Measurements from ENCODE around the gene UMPS. TPM values are rescaled to one million over a fixed set of nuclear protein-coding genes. Genes with fewer than 3 reads are reported as not detected.

UMPS gene
- total and polyA plus RNA-seq, 2 experiments from 2014 or later: 44.1 to 48.8 TPM

- H3K79me2 ChIP-seq (replicated peaks; ENCODE audit: insufficient read depth): peaks cover 29% of the 10 kb centered on the region
- peak overlapping the region; percentile 69; the same call in 1 of the 2 replicates for H3K27ac ChIP-seq (ENCODE audit: low read depth)
- H3K9me2 ChIP-seq (ENCODE audit: insufficient read depth): no peaks in the 10 kb centered on the region
- DNase-seq (ENCODE audit: low spot score) (no peak), ATAC-seq (no peak)
- Mint-ChIP-seq H3K4me1 (no peaks in the 10 kb centered on the region; the same call in 2 of the 3 replicates), H3K36me3 (ENCODE audit: low read depth) (peaks cover 64% of the 10 kb centered on the region), H3K27me3 (ENCODE audit: insufficient read depth, low read depth, poor library complexity) (peaks cover 10% of the 10 kb centered on the region), H3K9me3 (no peaks in the 10 kb centered on the region), H3K27ac (no peak overlapping the region; the same call in 1 of the 2 replicates), H3K4me3 (no peak overlapping the region)
- H3K4me1 ChIP-seq (ENCODE audit: insufficient read depth): no peaks in the 10 kb centered on the region
- H3F3A ChIP-seq (replicated peaks; ENCODE audit: low read depth): 0 out of 2 replicates have a peak, but pooled peaks cover 5% of the 10 kb centered on the region
- peaks cover 20% of the 10 kb centered on the region; the same call in 1 of the 2 replicates for H4K20me1 ChIP-seq (replicated peaks; ENCODE audit: insufficient read depth)
- TF ChIP-seq EZH2phosphoT487 (IDR thresholded peaks at IDR 0.05; ENCODE audit: unreplicated experiment): no peak
- no peak for TF ChIP-seq JUNB (IDR thresholded peaks at IDR 0.05; ENCODE audit: unreplicated experiment)
- TF ChIP-seq NANOG (IDR thresholded peaks at IDR 0.05; ENCODE audit: borderline replicate concordance): no peak
- no peak for TF ChIP-seq CTCF (conservative IDR thresholded peaks at IDR 0.05; ENCODE audit: low read depth in 2 of 2)
- peaks cover 25% of the 10 kb centered on the region for H3K36me3 ChIP-seq (ENCODE audit: insufficient read depth)
- no peak overlapping the region for H3K4me3 ChIP-seq
- H3K27me3 ChIP-seq (ENCODE audit: insufficient read depth): no peaks in the 10 kb centered on the region
- H2AFZ ChIP-seq: no peak overlapping the region
- no peak overlapping the region for H3K4me2 ChIP-seq
Measured at GRCh38 chr3:124792341-124793040, 62.2 kb downstream of the UMPS start.

- H3K9me3 Mint-ChIP-seq: no peaks in the 10 kb centered on the region
- Histone ChIP-seq H3K9me2 (ENCODE audit: insufficient read depth) (no peaks in the 10 kb centered on the region), H3K4me1 (ENCODE audit: insufficient read depth) (no peaks in the 10 kb centered on the region), H3K36me3 (ENCODE audit: insufficient read depth) (peaks cover 25% of the 10 kb centered on the region), H3K27ac (ENCODE audit: low read depth) (peak overlapping the region; percentile 59; the same call in 1 of the 2 replicates), H3K4me3 (no peak overlapping the region), H3K79me2 (replicated peaks; ENCODE audit: insufficient read depth) (peaks cover 29% of the 10 kb centered on the region), H3K27me3 (ENCODE audit: insufficient read depth) (no peaks in the 10 kb centered on the region), H3F3A (replicated peaks; ENCODE audit: low read depth) (0 out of 2 replicates have a peak, but pooled peaks cover 5% of the 10 kb centered on the region), H2AFZ (no peak overlapping the region), H3K4me2 (no peak overlapping the region), H4K20me1 (replicated peaks; ENCODE audit: insufficient read depth) (peaks cover 20% of the 10 kb centered on the region; the same call in 1 of the 2 replicates)
- H3K36me3 Mint-ChIP-seq (ENCODE audit: low read depth): peaks cover 64% of the 10 kb centered on the region
- peak overlapping the region; percentile 7; the same call in 1 of the 2 replicates for H3K27ac Mint-ChIP-seq
- peaks cover 10% of the 10 kb centered on the region for H3K27me3 Mint-ChIP-seq (ENCODE audit: insufficient read depth, low read depth, poor library complexity)
- ATAC-seq (no peak), DNase-seq (ENCODE audit: low spot score) (no peak)
- no peak overlapping the region for H3K4me3 Mint-ChIP-seq
- H3K4me1 Mint-ChIP-seq: no peaks in the 10 kb centered on the region; the same call in 2 of the 3 replicates
- TF ChIP-seq POLR2AphosphoS5 (IDR thresholded peaks at IDR 0.05; ENCODE audit: low read depth): no peak
- no peak for TF ChIP-seq ZNF114 (CRISPR knock-in tag; IDR thresholded peaks at IDR 0.05)
- TF ChIP-seq REST (IDR thresholded peaks at IDR 0.05; ENCODE audit: unreplicated experiment): no peak
- TF ChIP-seq ZNF331 (CRISPR knock-in tag; IDR thresholded peaks at IDR 0.05; ENCODE audit: low read depth): no peak
- no peak for TF ChIP-seq CREB1 (CRISPR knock-in tag; IDR thresholded peaks at IDR 0.05; ENCODE audit: low read depth)
- no peak for TF ChIP-seq EZH2 (IDR thresholded peaks at IDR 0.05; ENCODE audit: low read depth, unreplicated experiment)
- no peak for TF ChIP-seq ETS1 (IDR thresholded peaks at IDR 0.05)
- TF ChIP-seq STAT1 (IDR thresholded peaks at IDR 0.05; ENCODE audit: unreplicated experiment): no peak
- TF ChIP-seq CTCF (conservative IDR thresholded peaks at IDR 0.05; ENCODE audit: low read depth in 2 of 2): no peak
Measured at GRCh38 chr3:124793054-124793739, 62.9 kb downstream of the UMPS start.

Data from GM23338 (cell line).